GM20000 (cell line): ENCODE data around the gene MYRFL.

Experiments used
- DNase-seq: peaks from one replicate; pipeline ENCODE4 v3.0.0; 2012; ENCODE audit warnings: low spot score
- TF ChIP-seq, protein P1 (sequence below): IDR thresholded peaks from 2 replicates; pipeline ENCODE4 v1.5.1; 2012; ENCODE audit warnings: mild to moderate bottlenecking, control low read depth; ENCODE audit errors: extremely low read depth, missing control alignments

The MYRFL gene

DNA sequence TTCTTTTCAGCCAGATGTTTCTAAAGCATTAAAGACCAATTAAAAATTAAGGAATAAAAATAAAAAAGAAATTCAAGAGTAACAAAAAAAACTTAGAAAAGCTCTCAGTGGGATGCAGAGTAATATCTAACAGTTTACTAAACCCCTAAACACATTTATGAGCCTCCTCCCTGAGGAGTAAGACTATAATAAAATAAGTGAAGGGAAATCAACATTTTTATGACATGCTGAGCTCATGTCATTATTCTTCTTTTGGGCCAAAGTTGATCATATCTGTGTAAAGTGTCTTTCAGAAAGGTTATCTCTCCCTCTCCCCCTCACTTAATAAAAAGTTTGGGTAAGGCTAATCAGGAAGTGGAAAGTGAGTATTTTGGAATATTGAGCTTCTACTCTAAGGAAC lies 122.1 kb downstream of the MYRFL start:
- DNase-seq, result no peak
- TF ChIP-seq, protein P1, sequence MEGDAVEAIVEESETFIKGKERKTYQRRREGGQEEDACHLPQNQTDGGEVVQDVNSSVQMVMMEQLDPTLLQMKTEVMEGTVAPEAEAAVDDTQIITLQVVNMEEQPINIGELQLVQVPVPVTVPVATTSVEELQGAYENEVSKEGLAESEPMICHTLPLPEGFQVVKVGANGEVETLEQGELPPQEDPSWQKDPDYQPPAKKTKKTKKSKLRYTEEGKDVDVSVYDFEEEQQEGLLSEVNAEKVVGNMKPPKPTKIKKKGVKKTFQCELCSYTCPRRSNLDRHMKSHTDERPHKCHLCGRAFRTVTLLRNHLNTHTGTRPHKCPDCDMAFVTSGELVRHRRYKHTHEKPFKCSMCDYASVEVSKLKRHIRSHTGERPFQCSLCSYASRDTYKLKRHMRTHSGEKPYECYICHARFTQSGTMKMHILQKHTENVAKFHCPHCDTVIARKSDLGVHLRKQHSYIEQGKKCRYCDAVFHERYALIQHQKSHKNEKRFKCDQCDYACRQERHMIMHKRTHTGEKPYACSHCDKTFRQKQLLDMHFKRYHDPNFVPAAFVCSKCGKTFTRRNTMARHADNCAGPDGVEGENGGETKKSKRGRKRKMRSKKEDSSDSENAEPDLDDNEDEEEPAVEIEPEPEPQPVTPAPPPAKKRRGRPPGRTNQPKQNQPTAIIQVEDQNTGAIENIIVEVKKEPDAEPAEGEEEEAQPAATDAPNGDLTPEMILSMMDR, result no peak

DNA sequence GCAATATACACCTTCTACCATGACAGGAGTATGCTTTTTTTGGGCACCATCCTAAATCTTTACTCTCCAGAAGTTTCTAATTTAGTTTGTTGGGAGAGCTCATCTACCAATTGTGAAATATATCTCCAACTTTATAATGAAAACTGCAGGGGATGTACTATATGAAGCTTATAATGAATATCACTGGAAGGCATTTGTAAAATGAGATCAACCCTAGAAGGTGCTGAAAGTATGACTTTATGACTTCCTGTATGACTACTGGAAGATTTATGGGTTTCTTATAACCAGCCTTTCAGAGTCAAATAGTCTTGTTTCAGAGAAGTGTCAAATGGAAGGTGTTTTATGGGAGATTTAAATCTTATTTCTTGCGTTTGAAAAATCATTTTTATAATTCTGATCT lies 122.9 kb downstream of the MYRFL start:
- no peak for DNase-seq
- TF ChIP-seq, protein P1, result no peak

DNA sequence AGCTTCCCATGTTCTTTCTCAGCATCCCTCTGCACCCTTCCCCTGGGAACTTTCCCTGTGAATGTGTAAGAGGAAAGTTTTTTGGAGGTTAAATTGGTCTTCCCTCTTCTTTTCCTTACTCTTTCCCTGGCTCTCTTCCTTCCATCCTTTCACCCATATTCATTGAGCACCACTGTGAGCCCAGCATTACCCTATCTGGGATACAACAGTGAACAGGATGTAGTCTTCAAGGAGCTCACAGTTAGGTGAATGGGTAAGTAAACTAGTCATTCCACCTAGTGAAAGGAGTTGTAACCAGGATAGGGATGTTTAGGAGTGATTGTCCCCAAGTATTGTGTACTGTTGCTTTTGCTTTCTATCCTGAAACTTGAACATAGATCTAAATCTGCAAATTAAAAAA lies 123.8 kb downstream of the MYRFL start:
- TF ChIP-seq, protein P1, result no peak
- no peak for DNase-seq

DNA sequence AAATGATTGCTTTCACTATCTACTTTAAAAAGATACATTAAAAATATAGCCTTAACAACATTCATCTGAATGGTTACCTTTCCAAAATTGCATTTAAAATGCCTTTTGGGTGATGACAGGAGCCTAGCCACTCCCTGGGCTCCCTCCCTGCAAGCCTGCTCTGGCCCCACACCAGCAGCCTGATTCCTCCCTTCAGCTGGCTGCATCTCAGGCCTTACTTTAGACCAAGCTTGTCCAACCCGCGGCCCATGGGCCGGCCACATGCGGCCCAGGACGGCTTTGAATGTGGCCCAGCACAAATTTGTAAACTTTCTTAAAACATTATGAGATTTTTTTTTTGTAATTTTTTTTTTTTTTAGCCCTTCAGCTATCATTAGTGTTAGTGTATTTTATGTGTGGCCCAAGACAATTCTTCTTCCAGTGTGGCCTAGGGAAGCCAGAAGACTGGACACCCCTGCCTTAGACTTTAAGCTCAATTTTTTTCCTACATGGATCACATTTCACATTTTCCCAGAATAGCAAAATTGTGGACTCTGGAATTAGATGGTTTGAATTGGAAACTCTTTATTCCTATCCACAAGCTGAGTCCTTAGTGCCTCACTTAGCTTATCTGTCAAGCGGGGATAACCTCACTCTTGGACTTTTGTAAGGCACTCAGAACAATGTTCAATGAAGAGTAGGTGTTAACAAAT lies 124.4 kb downstream of the MYRFL start:
- no peak for DNase-seq
- TF ChIP-seq, protein P1, result no peak

GRCh38 chr12:69951108-69951507 lies 126.1 kb downstream of the MYRFL start:
- DNase-seq, result no peak
- TF ChIP-seq, protein P1, result no peak

GRCh38 chr12:69952890-69953289 lies 127.9 kb downstream of the MYRFL start:
- TF ChIP-seq, protein P1, result no peak
- DNase-seq, result no peak

DNA sequence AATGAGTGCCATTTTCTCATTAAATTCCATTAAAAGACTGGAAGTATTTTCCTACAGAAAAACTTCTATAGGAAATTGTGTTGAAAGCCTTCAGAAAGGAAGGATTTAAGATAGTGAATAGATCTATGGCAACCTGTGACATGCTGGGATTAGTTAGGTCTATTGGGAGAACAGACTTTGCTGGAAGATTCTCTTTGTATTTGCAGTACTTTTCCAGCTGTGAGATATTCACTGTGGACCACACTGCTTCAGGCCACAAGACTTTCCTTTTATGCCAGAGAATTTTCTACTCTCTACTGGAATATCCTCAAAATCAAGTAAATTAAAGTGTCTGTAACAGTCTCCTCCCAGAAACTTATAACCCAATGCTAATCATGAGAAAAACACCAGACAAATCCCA lies 136.2 kb downstream of the MYRFL start:
- TF ChIP-seq, protein P1, result no peak
- DNase-seq, result no peak
